HepG2 (cell line): ENCODE data around the gene GCN1.

Source experiments
- CEBPB ChIP-seq: IDR thresholded peaks from 2 replicates; pipeline ENCODE4 v1.6.1; 2011; ENCODE audit warnings: low read depth, low read length, improper control_type of control experiment, borderline replicate concordance
- FIP1L1 ChIP-seq: fragments of 200-400 bp; formaldehyde crosslinking; IDR thresholded peaks from 2 replicates; pipeline ENCODE4 v1.6.1; 2018; ENCODE audit warnings: low read depth, mild to moderate bottlenecking, low read length, moderate library complexity, borderline replicate concordance; ENCODE audit not compliant: insufficient read depth
- HOXD1 ChIP-seq: sonication (generic); formaldehyde crosslinking; IDR thresholded peaks from 2 replicates; pipeline ENCODE4 v1.5.0; 2020; ENCODE audit warnings: missing genetic modification reagents
- IKZF4 ChIP-seq: sonication (generic); formaldehyde crosslinking; IDR thresholded peaks from 2 replicates; pipeline ENCODE4 v1.5.1; 2020; ENCODE audit warnings: borderline replicate concordance, mild to moderate bottlenecking, low read depth, missing genetic modification reagents; ENCODE audit errors: not compliant biosample characterization
- NFE2L1 ChIP-seq: sonication (generic); formaldehyde crosslinking; IDR thresholded peaks from 2 replicates; pipeline ENCODE4 v1.4.0; 2020; ENCODE audit warnings: missing genetic modification reagents, mild to moderate bottlenecking, borderline replicate concordance
- POLR2A ChIP-seq, 2 experiments: IDR thresholded peaks; 2 replicates each; pipeline ENCODE4 v1.6.1; 2011; ENCODE audit warnings: low read depth in 2 of 2, low read length in 2 of 2, mild to moderate bottlenecking in 1 of 2, moderate library complexity in 1 of 2; ENCODE audit not compliant: insufficient read depth in 1 of 2
- POLR2AphosphoS2 ChIP-seq: IDR thresholded peaks from 2 replicates; pipeline ENCODE4 v1.6.1; 2011; ENCODE audit warnings: low read depth, low read length, improper control_type of control experiment
- ZNF124 ChIP-seq: sonication (generic); formaldehyde crosslinking; IDR thresholded peaks from 2 replicates; pipeline ENCODE4 v1.4.0; 2020; ENCODE audit warnings: missing genetic modification reagents
- TF ChIP-seq, protein P1 (sequence below): sonication (generic); formaldehyde crosslinking; IDR thresholded peaks from 2 replicates; pipeline ENCODE4 v1.5.0; 2020; ENCODE audit warnings: mild to moderate bottlenecking, missing genetic modification reagents, moderate library complexity

DNA sequence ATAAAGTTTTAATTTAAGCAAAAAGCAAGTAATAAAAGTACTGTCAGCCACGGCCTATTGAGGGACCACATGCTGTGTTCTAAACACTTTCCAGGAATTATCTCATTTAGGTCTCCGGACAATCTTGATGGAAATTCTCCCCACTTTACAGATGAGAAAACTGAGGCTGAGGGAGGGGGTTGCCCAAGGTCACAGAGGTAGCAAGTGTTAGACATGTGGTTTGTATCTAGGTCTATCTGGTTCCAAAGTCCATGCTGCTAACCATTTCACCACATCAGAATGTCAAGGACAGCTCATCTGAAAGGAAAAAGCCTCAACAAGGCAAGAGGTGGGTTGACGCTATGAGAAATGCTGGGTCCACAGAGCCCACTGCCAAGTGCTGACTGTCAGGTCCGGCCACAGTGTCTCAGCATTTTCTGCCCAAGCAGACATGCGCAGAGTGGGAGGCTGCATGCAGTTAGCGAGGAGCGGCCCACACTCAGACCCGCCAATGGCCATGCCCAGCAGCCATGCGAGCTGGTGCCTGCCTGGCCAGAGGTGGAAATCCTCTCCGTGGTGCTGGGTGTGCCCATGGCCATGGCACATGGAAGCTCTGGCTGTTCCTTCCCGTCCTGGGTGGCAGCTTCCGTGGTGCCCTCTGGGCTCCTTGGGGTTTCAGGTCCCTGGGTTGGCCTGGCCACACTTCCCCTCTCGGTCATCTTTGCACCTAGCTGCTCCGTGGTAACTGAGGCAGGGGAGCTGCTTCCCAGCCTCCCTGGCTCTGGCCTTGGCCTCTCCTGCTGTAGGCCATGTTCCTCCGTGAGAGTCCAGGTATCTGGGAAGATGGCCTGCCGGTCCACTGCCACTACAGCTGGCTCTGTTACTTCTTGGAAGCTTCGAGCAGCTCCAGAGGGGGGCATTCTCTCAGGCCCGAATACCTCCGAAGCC is 24.4 kb upstream of the GCN1 start:
- no peak for TF ChIP-seq ZNF124 (CRISPR knock-in tag)
- TF ChIP-seq, protein P1, sequence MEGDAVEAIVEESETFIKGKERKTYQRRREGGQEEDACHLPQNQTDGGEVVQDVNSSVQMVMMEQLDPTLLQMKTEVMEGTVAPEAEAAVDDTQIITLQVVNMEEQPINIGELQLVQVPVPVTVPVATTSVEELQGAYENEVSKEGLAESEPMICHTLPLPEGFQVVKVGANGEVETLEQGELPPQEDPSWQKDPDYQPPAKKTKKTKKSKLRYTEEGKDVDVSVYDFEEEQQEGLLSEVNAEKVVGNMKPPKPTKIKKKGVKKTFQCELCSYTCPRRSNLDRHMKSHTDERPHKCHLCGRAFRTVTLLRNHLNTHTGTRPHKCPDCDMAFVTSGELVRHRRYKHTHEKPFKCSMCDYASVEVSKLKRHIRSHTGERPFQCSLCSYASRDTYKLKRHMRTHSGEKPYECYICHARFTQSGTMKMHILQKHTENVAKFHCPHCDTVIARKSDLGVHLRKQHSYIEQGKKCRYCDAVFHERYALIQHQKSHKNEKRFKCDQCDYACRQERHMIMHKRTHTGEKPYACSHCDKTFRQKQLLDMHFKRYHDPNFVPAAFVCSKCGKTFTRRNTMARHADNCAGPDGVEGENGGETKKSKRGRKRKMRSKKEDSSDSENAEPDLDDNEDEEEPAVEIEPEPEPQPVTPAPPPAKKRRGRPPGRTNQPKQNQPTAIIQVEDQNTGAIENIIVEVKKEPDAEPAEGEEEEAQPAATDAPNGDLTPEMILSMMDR (CRISPR knock-in tag), result no peak
- TF ChIP-seq IKZF4, result no peak
- no peak for TF ChIP-seq POLR2A (IDR thresholded peaks at IDR 0.05; ENCODE audit: insufficient read depth in 1 of 2, low read depth in 2 of 2, low read length in 2 of 2)
- TF ChIP-seq NFE2L1, result no peak
- no peak for TF ChIP-seq POLR2AphosphoS2
- TF ChIP-seq CEBPB, result peak; percentile 39; the same call in 1 of the 2 replicates
- TF ChIP-seq FIP1L1, result no peak
- TF ChIP-seq HOXD1 (CRISPR knock-in tag), result no peak
